HL-60/S4 (cell line): ENCODE results near the gene CGB7.
"Not testable (repeated sequence)": the region's sequence is repeated elsewhere in the genome, so short reads cannot be mapped to it uniquely, and the experiment has no call there.

ENCODE experiments used
- in situ Hi-C: fragments of 300-500 bp; cut with MboI; formaldehyde crosslinking; loops from 2 replicates; pipeline ENCODE4 v1.14.3; 2022; ENCODE audit warnings: low sequenced_read_pairs

Gene CGB7

GRCh38 chr19:49043548-49043947 lies 14.0 kb downstream of the CGB7 start, which contains the start of gene CGB5:
Gene CGB5, plus strand, starts transcription at chr19:49043848. Its CDS starts 362 bp downstream, at chr19:49044210.
- in situ Hi-C loops: not testable (repeated sequence)

- in situ Hi-C loops: not testable (repeated sequence)
Observed at GRCh38 chr19:49042666-49043065, 14.9 kb downstream of the CGB7 start.

DNA sequence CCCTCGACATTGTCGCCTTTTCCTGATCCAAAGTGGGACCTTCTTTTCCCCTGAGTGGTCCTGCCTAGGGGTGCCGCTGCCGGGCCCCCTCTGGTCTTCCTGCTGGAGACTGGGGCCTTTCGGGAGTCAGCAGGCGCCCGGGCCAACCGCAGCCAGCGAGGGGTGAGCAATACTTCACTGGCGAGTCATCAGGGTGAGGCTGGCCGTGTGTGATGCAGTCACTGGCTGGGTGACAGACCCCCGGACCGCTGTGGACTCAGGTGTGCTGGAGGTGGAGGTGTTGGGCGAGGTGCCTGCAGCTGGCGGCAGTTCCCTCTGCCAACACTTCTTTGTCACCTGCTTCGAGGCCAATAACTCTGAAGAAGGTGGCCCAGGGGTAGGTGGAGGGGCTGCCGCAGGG lies 15.4 kb downstream of the CGB7 start:
- in situ Hi-C loops: no loop called here

GRCh38 chr19:49039736-49040135 lies 17.8 kb downstream of the CGB7 start:
- in situ Hi-C loops: not testable (repeated sequence)

GRCh38 chr19:49038557-49039276 lies 18.8 kb downstream of the CGB7 start:
- in situ Hi-C loops: not testable (repeated sequence)

DNA sequence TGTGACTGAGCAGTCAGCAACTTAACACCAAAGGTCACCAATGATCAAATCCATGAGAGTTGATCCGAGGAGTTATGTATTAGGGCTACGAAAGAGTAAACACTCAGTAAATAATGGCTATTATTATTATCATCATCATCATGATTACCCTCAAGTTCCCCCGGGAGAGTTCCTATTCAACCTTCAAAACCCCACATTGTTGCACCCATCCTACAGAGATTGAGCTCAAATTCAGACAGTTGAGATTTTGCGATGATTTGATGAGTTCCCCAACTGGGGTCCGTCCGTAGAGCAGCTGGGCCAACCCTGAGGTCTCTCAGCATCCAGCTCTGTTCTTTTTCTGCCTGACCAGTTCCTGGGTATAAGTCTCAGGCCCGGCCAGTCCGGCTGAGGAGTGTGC lies 19.4 kb downstream of the CGB7 start:
- in situ Hi-C loops: not testable (repeated sequence)

- in situ Hi-C loops: not testable (repeated sequence)
Observed at GRCh38 chr19:49036815-49037214, 20.7 kb downstream of the CGB7 start, which contains the start of gene CGB1. Gene CGB1, minus strand, starts transcription at chr19:49036895. Its CDS starts 184 bp downstream, at chr19:49036711.

GRCh38 chr19:49031642-49032301 lies 25.8 kb downstream of the CGB7 start, which contains the start of gene CGB2:
Gene CGB2, plus strand, starts transcription at chr19:49031890. Its CDS starts 206 bp downstream, at chr19:49032096.
- in situ Hi-C loops: not testable (repeated sequence)

DNA sequence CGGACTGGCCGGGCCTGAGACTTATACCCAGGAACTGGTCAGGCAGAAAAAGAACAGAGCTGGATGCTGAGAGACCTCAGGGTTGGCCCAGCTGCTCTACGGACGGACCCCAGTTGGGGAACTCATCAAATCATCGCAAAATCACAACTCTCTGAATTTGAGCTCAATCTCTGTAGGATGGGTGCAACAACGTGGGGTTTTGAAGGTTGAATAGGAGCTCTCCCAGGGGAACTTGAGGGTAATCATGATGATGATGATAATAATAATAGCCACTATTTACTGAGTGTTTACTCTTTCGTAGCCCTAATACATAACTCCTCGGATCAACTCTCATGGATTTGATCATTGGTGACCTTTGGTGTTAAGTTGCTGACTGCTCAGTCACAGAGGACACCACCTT lies 27.2 kb downstream of the CGB7 start:
- in situ Hi-C loops: not testable (repeated sequence)

GRCh38 chr19:49029749-49030148 lies 27.8 kb downstream of the CGB7 start:
- in situ Hi-C loops: not testable (repeated sequence)

GRCh38 chr19:49028686-49029085 lies 28.9 kb downstream of the CGB7 start:
- in situ Hi-C loops: not testable (repeated sequence)

DNA sequence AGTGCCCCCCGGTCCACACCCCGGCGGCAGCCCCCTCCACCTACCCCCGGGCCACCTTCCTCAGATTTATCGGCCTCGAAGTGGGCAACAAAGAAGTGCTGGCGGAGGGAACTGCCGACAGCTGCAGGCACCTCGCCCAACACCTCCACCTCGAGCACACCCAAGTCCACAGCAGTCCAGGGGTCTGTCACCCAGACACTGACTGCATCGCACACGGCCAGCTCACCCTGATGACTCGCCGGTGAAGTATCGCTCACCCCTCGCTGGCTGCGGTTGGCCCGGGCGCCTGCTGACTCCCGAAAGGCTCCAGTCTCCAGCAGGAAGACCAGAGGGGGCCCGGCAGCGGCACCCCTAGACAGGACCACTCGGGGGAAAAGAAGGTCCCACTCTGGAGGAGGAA lies 31.9 kb downstream of the CGB7 start:
- in situ Hi-C loops: not testable (repeated sequence)

- in situ Hi-C loops: not testable (repeated sequence)
Observed at GRCh38 chr19:49025088-49025487, 32.5 kb downstream of the CGB7 start.

DNA sequence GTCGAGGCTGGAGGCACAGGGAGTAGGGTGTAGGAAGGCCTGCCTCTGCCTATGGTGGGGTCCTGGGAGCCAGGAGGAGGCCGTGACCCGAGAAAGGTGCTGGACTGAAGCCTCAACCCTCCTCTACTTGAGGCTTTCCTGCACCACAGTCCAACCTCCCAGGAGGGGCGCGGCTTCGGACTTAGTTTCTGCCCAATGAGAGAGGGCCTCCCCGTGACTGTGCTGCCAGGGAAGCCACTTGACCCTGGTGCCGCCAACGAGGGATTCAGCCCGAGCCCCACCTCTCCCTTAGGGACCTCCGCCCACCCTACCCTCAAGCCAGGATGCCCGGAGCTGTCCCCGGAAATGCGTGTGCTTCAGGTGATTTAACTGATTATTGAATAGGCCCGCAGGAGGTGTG lies 33.3 kb downstream of the CGB7 start, which contains the start of gene CGB3:
CGB3 (minus strand) TSS at position 101 of the 400 bp plus-strand sequence. CDS start 362 bp downstream, outside the sequence.
- in situ Hi-C loops: not testable (repeated sequence)

DNA sequence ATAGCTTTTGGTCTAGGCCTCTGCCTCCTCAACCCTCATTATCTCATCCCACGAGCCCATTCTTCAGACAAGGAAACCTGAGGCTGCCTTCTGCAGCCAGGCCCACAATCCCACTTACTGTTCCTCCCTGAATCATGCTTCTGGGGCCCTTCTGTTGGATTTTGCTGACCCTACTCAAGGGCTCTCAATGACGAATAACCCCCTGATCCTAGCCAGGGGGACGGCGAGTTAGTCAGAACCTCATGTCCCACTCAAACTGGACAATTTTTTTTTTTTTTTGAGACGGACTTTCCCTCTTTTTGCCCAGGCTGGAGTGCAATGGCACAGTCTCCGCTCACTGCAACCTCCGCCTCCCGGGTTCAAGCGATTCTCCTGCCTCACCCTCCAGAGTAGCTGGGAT lies 35.4 kb downstream of the CGB7 start:
- in situ Hi-C loops: no loop called here

GRCh38 chr19:49020931-49021895 lies 36.3 kb downstream of the CGB7 start:
- in situ Hi-C loops: no loop called here

DNA sequence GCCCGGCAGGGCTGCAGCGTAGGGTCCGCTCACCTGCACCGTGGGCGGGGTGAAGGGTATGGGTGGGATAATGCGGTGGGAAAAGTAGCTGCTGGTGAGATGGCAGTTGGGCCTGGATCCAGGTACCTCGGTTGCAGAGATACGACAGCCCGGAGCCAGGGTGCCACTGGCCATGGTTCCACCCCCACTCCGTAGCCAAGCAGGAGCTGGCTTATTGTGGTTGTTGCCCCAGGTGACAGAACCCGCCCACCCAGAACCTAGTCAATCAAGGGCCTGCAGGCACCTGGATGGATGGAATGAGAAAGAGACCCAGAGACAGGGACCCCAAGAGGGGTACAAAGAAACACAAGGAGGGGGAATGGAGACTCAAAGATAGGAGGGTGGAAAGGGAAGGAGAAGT lies 37.2 kb downstream of the CGB7 start:
- in situ Hi-C loops: no loop called here

DNA sequence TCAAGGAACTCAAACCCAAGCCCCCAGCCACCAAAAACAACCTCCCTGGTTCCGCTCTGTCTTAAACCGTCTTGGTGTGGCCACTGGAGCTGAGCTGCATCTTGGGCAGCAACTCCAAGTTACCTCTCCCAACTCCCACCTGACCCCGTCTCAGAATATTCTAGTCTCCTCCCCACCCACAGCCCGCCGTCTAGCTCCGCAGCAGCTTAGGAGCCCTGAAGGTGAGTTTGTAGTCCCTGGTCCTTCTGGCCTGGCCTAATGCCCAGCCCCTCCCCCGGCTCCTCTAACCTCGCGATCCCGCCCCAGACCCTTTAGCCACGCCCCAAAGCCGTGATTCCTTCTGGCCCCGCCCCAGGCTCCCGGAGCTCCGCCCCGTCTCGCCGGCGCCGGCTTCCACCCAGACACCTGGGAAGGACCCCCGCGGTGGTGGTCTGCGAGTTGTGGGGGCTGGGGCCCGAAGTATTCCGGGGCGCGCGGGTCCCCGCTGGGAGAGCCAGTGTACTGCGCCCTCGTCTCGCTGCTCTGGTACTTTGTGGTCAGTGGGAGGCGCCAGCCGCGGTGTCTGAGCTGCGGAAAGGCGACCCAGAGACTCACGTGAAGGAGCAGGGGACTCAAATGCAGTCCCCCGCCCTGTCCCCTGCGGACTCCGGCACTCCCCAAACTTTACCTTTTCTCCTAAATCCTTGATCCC lies 38.2 kb downstream of the CGB7 start:
- in situ Hi-C loops: no loop called here

- in situ Hi-C loops: not testable (repeated sequence)
Observed at GRCh38 chr19:49018388-49019241, 38.9 kb downstream of the CGB7 start.
